ENCODE data around the gene PRDM16. TPM values are rescaled to one million over a fixed set of nuclear protein-coding genes. Genes with fewer than 3 reads are reported as not detected.

PRDM16 gene
- total and polyA plus RNA-seq, 2 of the 13 experiments (the other 11 are each of a cell fraction or from before 2014, with no cell fraction given): 0.15 to 0.81 TPM

DNA sequence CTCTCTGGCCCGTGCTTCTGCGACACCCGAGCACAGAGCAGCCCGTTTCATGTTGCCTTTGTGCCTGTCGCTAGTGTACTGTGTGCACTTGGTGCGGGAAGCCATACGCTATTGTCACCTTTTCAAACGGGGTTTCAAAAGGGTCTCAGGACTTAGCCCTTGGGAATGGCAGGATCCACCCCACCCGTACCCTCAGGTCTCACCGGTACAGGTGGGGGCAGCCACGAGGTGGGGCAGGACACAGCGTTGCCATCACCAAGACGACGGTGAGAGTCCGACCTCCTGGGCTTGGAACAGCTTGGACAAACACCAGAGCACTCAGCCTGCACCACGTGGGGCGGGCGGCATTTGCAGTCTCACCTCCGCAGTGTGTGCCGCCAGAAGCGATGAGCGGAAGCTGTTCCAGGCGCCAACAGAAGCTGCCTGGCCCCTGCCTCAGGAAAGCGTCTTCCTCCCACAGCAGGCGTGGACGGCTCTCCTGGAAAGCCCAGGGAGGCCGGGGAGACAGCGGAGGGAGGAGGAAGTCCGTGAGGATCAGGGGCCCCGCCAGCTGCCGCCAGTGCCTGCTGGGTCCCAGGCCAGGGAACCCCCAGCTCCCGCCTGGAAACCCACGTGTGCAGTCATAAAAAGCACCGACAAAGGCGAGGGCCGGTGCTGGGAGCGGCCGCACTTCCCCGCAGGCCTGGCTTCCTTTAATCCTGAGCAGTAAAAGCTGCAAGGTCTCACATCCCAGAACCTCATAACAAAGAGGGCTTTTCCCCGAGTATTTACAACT, 254.2 kb downstream of the PRDM16 start (continued):
- TF ChIP-seq, protein P1, sequence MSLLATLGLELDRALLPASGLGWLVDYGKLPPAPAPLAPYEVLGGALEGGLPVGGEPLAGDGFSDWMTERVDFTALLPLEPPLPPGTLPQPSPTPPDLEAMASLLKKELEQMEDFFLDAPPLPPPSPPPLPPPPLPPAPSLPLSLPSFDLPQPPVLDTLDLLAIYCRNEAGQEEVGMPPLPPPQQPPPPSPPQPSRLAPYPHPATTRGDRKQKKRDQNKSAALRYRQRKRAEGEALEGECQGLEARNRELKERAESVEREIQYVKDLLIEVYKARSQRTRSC (CRISPR knock-in tag; IDR thresholded peaks at IDR 0.05; ENCODE audit: low read depth): peak; percentile 83; the same call in 1 of the 2 replicates
- TF ChIP-seq, protein P2, sequence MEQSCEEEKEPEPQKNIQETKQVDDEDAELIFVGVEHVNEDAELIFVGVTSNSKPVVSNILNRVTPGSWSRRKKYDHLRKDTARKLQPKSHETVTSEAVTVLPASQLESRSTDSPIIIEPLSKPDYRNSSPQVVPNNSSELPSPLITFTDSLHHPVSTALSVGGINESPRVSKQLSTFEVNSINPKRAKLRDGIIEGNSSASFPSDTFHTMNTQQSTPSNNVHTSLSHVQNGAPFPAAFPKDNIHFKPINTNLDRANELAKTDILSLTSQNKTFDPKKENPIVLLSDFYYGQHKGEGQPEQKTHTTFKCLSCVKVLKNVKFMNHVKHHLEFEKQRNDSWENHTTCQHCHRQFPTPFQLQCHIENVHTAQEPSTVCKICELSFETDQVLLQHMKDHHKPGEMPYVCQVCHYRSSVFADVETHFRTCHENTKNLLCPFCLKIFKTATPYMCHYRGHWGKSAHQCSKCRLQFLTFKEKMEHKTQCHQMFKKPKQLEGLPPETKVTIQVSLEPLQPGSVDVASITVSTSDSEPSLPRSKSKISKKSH (CRISPR knock-in tag; IDR thresholded peaks at IDR 0.05; ENCODE audit: borderline replicate concordance): no peak; the same call in 1 of the 2 replicates
- TF ChIP-seq HNRNPUL1 (IDR thresholded peaks at IDR 0.05; ENCODE audit: low read depth, low read length) (no peak), FOXA3 (CRISPR knock-in tag; IDR thresholded peaks at IDR 0.05) (peak; percentile 45), PHF20 (CRISPR knock-in tag; IDR thresholded peaks at IDR 0.05) (no peak), SKI (IDR thresholded peaks at IDR 0.05; ENCODE audit: partially characterized antibody) (no peak), NFKBIZ (CRISPR knock-in tag; IDR thresholded peaks at IDR 0.05) (no peak), ZNF501 (CRISPR knock-in tag; IDR thresholded peaks at IDR 0.05) (peak; percentile 86), SIX1 (CRISPR knock-in tag; IDR thresholded peaks at IDR 0.05; ENCODE audit: borderline replicate concordance) (no peak), NFE2 (CRISPR knock-in tag; IDR thresholded peaks at IDR 0.05) (no peak), ZNF263 (CRISPR knock-in tag; IDR thresholded peaks at IDR 0.05) (peak; percentile 88), SSRP1 (CRISPR knock-in tag; IDR thresholded peaks at IDR 0.05) (no peak), BCL6 (CRISPR knock-in tag; IDR thresholded peaks at IDR 0.05) (peak; percentile 48), MAZ (IDR thresholded peaks at IDR 0.05; ENCODE audit: borderline replicate concordance, low read depth, low read length) (no peak), MAZ (CRISPR knock-in tag; IDR thresholded peaks at IDR 0.05; ENCODE audit: low read depth) (no peak), ZNF562 (CRISPR knock-in tag; IDR thresholded peaks at IDR 0.05; ENCODE audit: borderline replicate concordance) (no peak), RARG (CRISPR knock-in tag; IDR thresholded peaks at IDR 0.05; ENCODE audit: low read depth) (no peak), ZNF138 (CRISPR knock-in tag; IDR thresholded peaks at IDR 0.05; ENCODE audit: low read depth) (no peak), KDM6A (CRISPR knock-in tag; IDR thresholded peaks at IDR 0.05; ENCODE audit: low read depth) (no peak), ZNF878 (CRISPR knock-in tag; IDR thresholded peaks at IDR 0.05) (0 out of 2 replicates have a peak, but pooled peaks have one; percentile 22), KAT2B (IDR thresholded peaks at IDR 0.05; ENCODE audit: borderline replicate concordance, low read depth, low read length) (no peak), ZNF343 (CRISPR knock-in tag; IDR thresholded peaks at IDR 0.05) (no peak), ZNF746 (CRISPR knock-in tag; IDR thresholded peaks at IDR 0.05) (no peak), ZNF549 (CRISPR knock-in tag; IDR thresholded peaks at IDR 0.05) (no peak), ZKSCAN5 (CRISPR knock-in tag; IDR thresholded peaks at IDR 0.05) (peak; percentile 99)
- TF ChIP-seq, protein P3, sequence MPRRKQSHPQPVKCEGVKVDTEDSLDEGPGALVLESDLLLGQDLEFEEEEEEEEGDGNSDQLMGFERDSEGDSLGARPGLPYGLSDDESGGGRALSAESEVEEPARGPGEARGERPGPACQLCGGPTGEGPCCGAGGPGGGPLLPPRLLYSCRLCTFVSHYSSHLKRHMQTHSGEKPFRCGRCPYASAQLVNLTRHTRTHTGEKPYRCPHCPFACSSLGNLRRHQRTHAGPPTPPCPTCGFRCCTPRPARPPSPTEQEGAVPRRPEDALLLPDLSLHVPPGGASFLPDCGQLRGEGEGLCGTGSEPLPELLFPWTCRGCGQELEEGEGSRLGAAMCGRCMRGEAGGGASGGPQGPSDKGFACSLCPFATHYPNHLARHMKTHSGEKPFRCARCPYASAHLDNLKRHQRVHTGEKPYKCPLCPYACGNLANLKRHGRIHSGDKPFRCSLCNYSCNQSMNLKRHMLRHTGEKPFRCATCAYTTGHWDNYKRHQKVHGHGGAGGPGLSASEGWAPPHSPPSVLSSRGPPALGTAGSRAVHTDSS (CRISPR knock-in tag; conservative IDR thresholded peaks at IDR 0.05): no peak
- TF ChIP-seq, protein P4, sequence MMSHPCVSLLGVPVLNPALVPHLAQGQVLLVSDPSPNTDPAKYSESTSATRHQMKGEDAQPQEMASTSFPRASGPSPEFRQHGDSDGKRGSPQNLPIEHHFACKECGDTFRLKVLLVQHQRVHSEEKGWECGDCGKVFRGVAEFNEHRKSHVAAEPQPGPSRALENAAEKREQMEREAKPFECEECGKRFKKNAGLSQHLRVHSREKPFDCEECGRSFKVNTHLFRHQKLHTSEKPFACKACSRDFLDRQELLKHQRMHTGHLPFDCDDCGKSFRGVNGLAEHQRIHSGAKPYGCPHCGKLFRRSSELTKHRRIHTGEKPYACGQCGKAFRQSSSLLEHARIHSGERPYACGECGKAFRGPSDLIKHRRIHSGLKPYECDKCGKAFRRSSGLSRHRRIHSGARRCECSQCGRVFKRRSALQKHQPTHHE (CRISPR knock-in tag; IDR thresholded peaks at IDR 0.05; ENCODE audit: borderline replicate concordance): 0 out of 2 replicates have a peak, but pooled peaks have one; percentile 22
